Liver (tissue), 9 donors: ENCODE measurements around the gene ZDBF2. TPM values are rescaled to one million over a fixed set of nuclear protein-coding genes. Genes with fewer than 3 reads are reported as not detected.

Source experiments
- DNase-seq: peaks from one replicate; pipeline ENCODE4 v3.0.0-alpha.2; 2017; ENCODE audit warnings: low spot score
- H3K27ac ChIP-seq, 2 donors: one replicate each; pipeline ENCODE4 v1.7.0; 2013; ENCODE audit warnings: inconsistent platforms in 2 of 2, low read length in 2 of 2, control low read depth in 1 of 2, low read depth in 1 of 2, mild to moderate bottlenecking in 1 of 2
- H3K27me3 ChIP-seq, 4 donors: one replicate each; pipeline versions ENCODE4 v1.6.1 to v1.7.0; 2013; ENCODE audit warnings: low read length in 3 of 4, inconsistent platforms in 1 of 4, mild to moderate bottlenecking in 1 of 4, moderate library complexity in 1 of 4; ENCODE audit not compliant: control insufficient read depth in 4 of 4, insufficient read depth in 4 of 4
- H3K36me3 ChIP-seq, 4 donors: one replicate each; pipeline versions ENCODE4 v1.6.1 to v1.7.0; 2013; ENCODE audit warnings: low read length in 3 of 4, mild to moderate bottlenecking in 3 of 4, low read depth in 1 of 4, moderate library complexity in 1 of 4; ENCODE audit not compliant: control insufficient read depth in 4 of 4, insufficient read depth in 3 of 4
- H3K4me1 ChIP-seq, 4 donors: one replicate each; pipeline versions ENCODE4 v1.6.1 to v1.7.0; 2013; ENCODE audit warnings: low read length in 3 of 4, mild to moderate bottlenecking in 3 of 4, moderate library complexity in 1 of 4; ENCODE audit not compliant: control insufficient read depth in 4 of 4, insufficient read depth in 4 of 4
- H3K4me3 ChIP-seq, 3 donors: one replicate each; pipeline versions ENCODE4 v1.6.1 to v1.7.0; 2013; ENCODE audit warnings: low read length in 3 of 3, control low read depth in 1 of 3, low read depth in 1 of 3, mild to moderate bottlenecking in 1 of 3
- H3K9ac ChIP-seq, 2 donors: one replicate each; pipeline ENCODE4 v1.7.0; 2013; ENCODE audit warnings: low read length in 2 of 2, mild to moderate bottlenecking in 2 of 2, moderate library complexity in 2 of 2, control low read depth in 1 of 2, low read depth in 1 of 2
- H3K9me3 ChIP-seq, 4 donors: one replicate each; pipeline versions ENCODE4 v1.6.1 to v1.7.0; 2013; ENCODE audit warnings: low read length in 3 of 4; ENCODE audit not compliant: control insufficient read depth in 4 of 4
- GABPA ChIP-seq, 2 donors: IDR thresholded peaks in 1 of 2; conservative IDR thresholded peaks in 1 of 2; 2 replicates each; pipeline ENCODE4 v1.6.1; 2016; ENCODE audit warnings: antibody characterized with exemption in 2 of 2, mild to moderate bottlenecking in 1 of 2, moderate library complexity in 1 of 2
- HNF4A ChIP-seq, 2 donors: conservative IDR thresholded peaks; 2 replicates each; pipeline ENCODE4 v1.6.1; 2016; ENCODE audit warnings: antibody characterized with exemption in 2 of 2, mild to moderate bottlenecking in 2 of 2
- HNF4G ChIP-seq: IDR thresholded peaks from 2 replicates; pipeline ENCODE4 v1.6.1; 2016; ENCODE audit warnings: antibody characterized with exemption
- JUND ChIP-seq, 2 donors: IDR thresholded peaks; 2 replicates each; pipeline ENCODE4 v1.6.1; 2016; ENCODE audit warnings: antibody characterized with exemption in 2 of 2
- NR2F2 ChIP-seq: IDR thresholded peaks from 2 replicates; pipeline ENCODE4 v1.6.1; 2016; ENCODE audit warnings: antibody characterized with exemption
- RAD21 ChIP-seq, 2 donors: IDR thresholded peaks; 2 replicates each; pipeline ENCODE4 v1.6.1; 2016; ENCODE audit warnings: antibody characterized with exemption in 2 of 2, mild to moderate bottlenecking in 2 of 2
- REST ChIP-seq: IDR thresholded peaks from 2 replicates; pipeline ENCODE4 v1.6.1; 2016; ENCODE audit warnings: antibody characterized with exemption, mild to moderate bottlenecking
- RXRA ChIP-seq, 2 donors: IDR thresholded peaks; 2 replicates each; pipeline ENCODE4 v1.6.1; 2017 to 2018; ENCODE audit warnings: antibody characterized with exemption in 2 of 2, mild to moderate bottlenecking in 1 of 2
- SP1 ChIP-seq: IDR thresholded peaks from 2 replicates; pipeline ENCODE4 v1.6.1; 2018; ENCODE audit warnings: antibody characterized with exemption, mild to moderate bottlenecking
- TAF1 ChIP-seq: conservative IDR thresholded peaks from 2 replicates; pipeline ENCODE4 v1.6.1; 2016; ENCODE audit warnings: antibody characterized with exemption, mild to moderate bottlenecking
- YY1 ChIP-seq: IDR thresholded peaks from 2 replicates; pipeline ENCODE4 v1.6.1; 2016; ENCODE audit warnings: antibody characterized with exemption, mild to moderate bottlenecking
- ZBTB33 ChIP-seq: IDR thresholded peaks from 2 replicates; pipeline ENCODE4 v1.6.1; 2016; ENCODE audit warnings: antibody characterized with exemption
- WGBS: extraction: QIAGEN DNeasy Blood & Tissue Kit; methylation state at CpG from one replicate; pipeline ENCODE4 v1.1.7; 2013; 5-methylcytosine and 5-hydroxymethylcytosine counted together
- polyA plus RNA-seq, 2 donors: library from polyadenylated mRNA; stranded (reverse) in 1 of 2; unstranded in 1 of 2; fragments of 200-250 nt in 1 of 2; fragments of >200 nt in 1 of 2; fragmentation: Nextera tagmentation in 1 of 2; extraction: Ambion mirVana in 1 of 2; gene quantifications; one replicate each; pipeline versions ENCODE4 v1.2.1 to v1.2.3, GENCODE V29; 2013 to 2015
- total RNA-seq, 2 donors: library from RNA; depleted of rRNA; stranded (reverse); fragments of >200 nt; gene quantifications; one replicate each; pipeline ENCODE4 v1.2.3, GENCODE V29; 2014
- TF ChIP-seq, protein P1 (sequence below): fragments of 150-350 bp; IDR thresholded peaks from 2 replicates; pipeline ENCODE4 v1.5.1; 2017; ENCODE audit warnings: improper control_type of control experiment, low read depth, low read length; ENCODE audit not compliant: missing input control
- TF ChIP-seq, protein P2 (sequence below): IDR thresholded peaks from 2 replicates; pipeline ENCODE4 v1.6.1; 2016; ENCODE audit warnings: antibody characterized with exemption
- TF ChIP-seq, protein P3 (sequence below): IDR thresholded peaks from 2 replicates; pipeline ENCODE4 v1.6.1; 2016; ENCODE audit warnings: antibody characterized with exemption
- donor health status: healthy.
- donor health status: healthy.
- donor health status: healthy.
- donor health status: healthy.
- donor health status: healthy.

ZDBF2 gene
- total and polyA plus RNA-seq, 4 donors = 0.97 to 5.9 (median 1.9) TPM

- WGBS = 85% methylated on average over 3 of the region's 3 CpGs
- Histone ChIP-seq H3K4me1 (no peaks in the 10 kb centered on the region), H3K4me3 (no peak overlapping the region), H3K36me3 (no peaks in the 10 kb centered on the region), H3K9me3 (peaks cover 1 to 11% (median 6%) of the 10 kb centered on the region in 4 donors), H3K27ac (no peak overlapping the region), H3K9ac (no peak overlapping the region), H3K27me3 (no peaks in the 10 kb centered on the region)
- TF ChIP-seq GABPA (IDR thresholded peaks at IDR 0.05 in 1 of 2, conservative IDR thresholded peaks at IDR 0.05 in 1 of 2) (no peak), RXRA (IDR thresholded peaks at IDR 0.05) (no peak), NR2F2 (no peak), RAD21 (IDR thresholded peaks at IDR 0.05) (no peak), ZBTB33 (no peak), REST (no peak)
- TF ChIP-seq, protein P1, sequence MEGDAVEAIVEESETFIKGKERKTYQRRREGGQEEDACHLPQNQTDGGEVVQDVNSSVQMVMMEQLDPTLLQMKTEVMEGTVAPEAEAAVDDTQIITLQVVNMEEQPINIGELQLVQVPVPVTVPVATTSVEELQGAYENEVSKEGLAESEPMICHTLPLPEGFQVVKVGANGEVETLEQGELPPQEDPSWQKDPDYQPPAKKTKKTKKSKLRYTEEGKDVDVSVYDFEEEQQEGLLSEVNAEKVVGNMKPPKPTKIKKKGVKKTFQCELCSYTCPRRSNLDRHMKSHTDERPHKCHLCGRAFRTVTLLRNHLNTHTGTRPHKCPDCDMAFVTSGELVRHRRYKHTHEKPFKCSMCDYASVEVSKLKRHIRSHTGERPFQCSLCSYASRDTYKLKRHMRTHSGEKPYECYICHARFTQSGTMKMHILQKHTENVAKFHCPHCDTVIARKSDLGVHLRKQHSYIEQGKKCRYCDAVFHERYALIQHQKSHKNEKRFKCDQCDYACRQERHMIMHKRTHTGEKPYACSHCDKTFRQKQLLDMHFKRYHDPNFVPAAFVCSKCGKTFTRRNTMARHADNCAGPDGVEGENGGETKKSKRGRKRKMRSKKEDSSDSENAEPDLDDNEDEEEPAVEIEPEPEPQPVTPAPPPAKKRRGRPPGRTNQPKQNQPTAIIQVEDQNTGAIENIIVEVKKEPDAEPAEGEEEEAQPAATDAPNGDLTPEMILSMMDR = no peak
- no peak for DNase-seq
Observed at GRCh38 chr2:206323033-206323432, 48.6 kb downstream of the ZDBF2 start.

GRCh38 chr2:206323486-206323885 is 49.0 kb downstream of the ZDBF2 start:
- no peaks in the 10 kb centered on the region for H3K27me3 ChIP-seq
- H3K36me3 ChIP-seq = no peaks in the 10 kb centered on the region
- no peak overlapping the region for H3K9ac ChIP-seq
- 88% methylated on average over 4 of the region's 4 CpGs for WGBS
- H3K9me3 ChIP-seq = peaks cover 1 to 8% (median 6%) of the 10 kb centered on the region in 4 donors
- DNase-seq = no peak
- H3K27ac ChIP-seq = no peak overlapping the region
- H3K4me3 ChIP-seq = no peak overlapping the region
- H3K4me1 ChIP-seq = no peaks in the 10 kb centered on the region
- TF ChIP-seq ZBTB33 (no peak), NR2F2 (no peak), RAD21 (IDR thresholded peaks at IDR 0.05) (no peak), YY1 (no peak), JUND (IDR thresholded peaks at IDR 0.05) (no peak), SP1 (no peak), TAF1 (no peak), REST (no peak), HNF4A (conservative IDR thresholded peaks at IDR 0.05) (no peak), HNF4G (no peak), GABPA (IDR thresholded peaks at IDR 0.05 in 1 of 2, conservative IDR thresholded peaks at IDR 0.05 in 1 of 2) (no peak)
- TF ChIP-seq, protein P2, sequence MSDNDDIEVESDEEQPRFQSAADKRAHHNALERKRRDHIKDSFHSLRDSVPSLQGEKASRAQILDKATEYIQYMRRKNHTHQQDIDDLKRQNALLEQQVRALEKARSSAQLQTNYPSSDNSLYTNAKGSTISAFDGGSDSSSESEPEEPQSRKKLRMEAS = no peak
- TF ChIP-seq, protein P1 = no peak
- TF ChIP-seq, protein P3, sequence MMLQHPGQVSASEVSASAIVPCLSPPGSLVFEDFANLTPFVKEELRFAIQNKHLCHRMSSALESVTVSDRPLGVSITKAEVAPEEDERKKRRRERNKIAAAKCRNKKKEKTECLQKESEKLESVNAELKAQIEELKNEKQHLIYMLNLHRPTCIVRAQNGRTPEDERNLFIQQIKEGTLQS = no peak
